ENCODE data around the gene SIAH1. TPM values are rescaled to one million over a fixed set of nuclear protein-coding genes. Genes with fewer than 3 reads are reported as not detected.
"Not testable (repeated sequence)": the region's sequence is repeated elsewhere in the genome, so short reads cannot be mapped to it uniquely, and the experiment has no call there.

Gene SIAH1
- total RNA-seq, 1 experiment from 2014 or later, result 7.7 TPM

GRCh38 chr16:48323783-48324775 lies 61.1 kb downstream of the SIAH1 start:
- H3K36me3 ChIP-seq, result no peaks in the 10 kb centered on the region
- H3K27me3 ChIP-seq, result no peaks in the 10 kb centered on the region
- no peak for DNase-seq
- no peak overlapping the region for H3K4me3 ChIP-seq
- no peaks in the 10 kb centered on the region for H3K9me3 ChIP-seq

DNA sequence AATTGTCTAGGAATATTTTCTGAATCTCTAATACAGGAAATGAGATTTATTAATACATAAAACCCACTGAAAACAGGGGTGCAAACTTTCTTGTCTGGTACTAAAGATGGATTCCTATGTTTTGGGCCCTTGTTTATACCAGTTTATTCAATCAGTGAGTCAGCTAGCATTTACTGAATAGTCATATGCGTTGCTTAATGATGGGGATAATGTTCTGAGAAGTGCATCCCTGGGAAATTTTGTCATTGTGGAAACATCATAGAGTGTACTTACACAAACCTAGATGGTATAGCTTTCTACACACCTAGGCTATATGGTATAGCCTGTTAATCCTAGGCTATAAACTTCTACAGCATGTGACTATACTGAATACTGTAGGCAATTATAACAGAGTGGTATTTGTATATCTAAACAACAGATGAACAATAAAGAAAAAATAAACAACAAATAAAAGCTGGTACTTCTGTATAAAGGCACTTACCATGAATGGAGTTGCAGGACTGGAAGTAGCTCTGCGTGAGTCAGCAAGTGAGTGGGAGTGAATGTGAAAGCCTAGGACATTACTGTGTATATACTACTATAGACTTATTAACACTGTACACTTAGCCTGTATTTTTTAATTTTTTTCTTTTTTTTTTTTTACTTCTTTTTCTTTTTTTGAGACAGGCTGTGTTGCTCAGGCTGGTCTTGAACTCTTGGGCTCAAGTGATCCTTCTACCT lies 63.7 kb downstream of the SIAH1 start:
- H3K9me3 ChIP-seq, result no peaks in the 10 kb centered on the region
- H3K36me3 ChIP-seq, result no peaks in the 10 kb centered on the region
- H3K27me3 ChIP-seq, result no peaks in the 10 kb centered on the region
- peak; percentile 28 for DNase-seq
- no peak overlapping the region for H3K4me3 ChIP-seq

DNA sequence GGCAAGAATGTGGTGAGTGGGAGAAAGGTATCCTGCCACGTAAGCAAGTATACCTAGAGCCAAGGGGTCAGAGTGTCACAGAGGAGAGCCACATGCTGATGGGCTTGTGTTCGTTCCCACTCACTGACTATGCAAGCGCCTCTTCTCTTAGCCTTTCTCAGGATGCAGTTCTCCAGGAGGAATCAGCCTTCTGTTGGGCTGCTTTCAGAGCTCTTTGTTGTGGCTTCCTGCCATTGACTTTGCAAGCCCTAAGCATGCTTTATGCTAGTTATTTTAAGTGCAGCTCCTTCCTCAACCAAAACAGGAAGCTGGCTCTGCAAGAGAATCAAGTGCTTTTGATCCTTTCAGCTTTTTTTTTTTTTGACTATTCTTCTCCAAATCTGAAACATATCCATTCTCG lies 66.6 kb downstream of the SIAH1 start:
- peak; percentile 2 for DNase-seq
- Histone ChIP-seq H3K27me3 (no peaks in the 10 kb centered on the region), H3K36me3 (no peaks in the 10 kb centered on the region), H3K4me3 (no peak overlapping the region), H3K9me3 (no peaks in the 10 kb centered on the region)

- Histone ChIP-seq H3K27me3 (no peaks in the 10 kb centered on the region), H3K36me3 (no peaks in the 10 kb centered on the region), H3K4me3 (no peak overlapping the region), H3K9me3 (no peaks in the 10 kb centered on the region)
- DNase-seq, result peak; percentile 14
These were observed 67.4 kb downstream of the SIAH1 start for GRCh38 chr16:48317614-48318315.

GRCh38 chr16:48317026-48317425 lies 68.2 kb downstream of the SIAH1 start:
- Histone ChIP-seq H3K4me3 (no peak overlapping the region), H3K9me3 (no peaks in the 10 kb centered on the region), H3K27me3 (no peaks in the 10 kb centered on the region), H3K36me3 (no peaks in the 10 kb centered on the region)
- DNase-seq, result no peak

DNA sequence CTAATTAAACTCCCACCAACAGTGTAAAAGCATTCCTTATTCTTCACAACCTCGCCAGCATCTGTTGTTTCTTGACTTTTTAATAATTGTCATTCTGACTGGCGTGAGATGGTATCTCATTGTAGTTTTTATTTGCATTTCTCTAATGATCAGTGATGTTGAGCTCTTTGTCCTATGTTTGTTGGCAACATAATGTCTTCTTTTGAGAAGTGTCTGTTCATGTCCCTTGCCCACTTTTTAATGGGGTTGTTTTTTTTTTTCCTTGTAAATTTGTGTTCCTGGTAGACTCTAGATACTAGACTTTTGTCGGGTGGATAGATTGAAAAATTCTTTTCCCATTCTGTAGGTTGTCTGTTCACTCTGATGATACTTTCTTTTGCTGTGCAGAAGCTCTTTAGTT lies 71.3 kb downstream of the SIAH1 start:
- H3K4me3 ChIP-seq, H3K9me3 ChIP-seq, DNase-seq, H3K27me3 ChIP-seq: not testable (repeated sequence)
- H3K36me3 ChIP-seq, result peaks cover 14% of the 10 kb centered on the region

GRCh38 chr16:48310908-48311641 lies 74.1 kb downstream of the SIAH1 start:
- DNase-seq, result no peak
- Histone ChIP-seq H3K4me3 (no peak overlapping the region), H3K9me3 (peaks cover 3% of the 10 kb centered on the region; the same call in 1 of the 2 replicates), H3K27me3 (no peaks in the 10 kb centered on the region), H3K36me3 (peaks cover 37% of the 10 kb centered on the region)

Other genes with a start within 250 kb of the SIAH1 start
- not detected in 2 replicates for gene ABCC12, start 229.4 kb downstream of the SIAH1 start, total RNA-seq (2014; rRNA removed; shearing (Covaris generic); ENCODE audit: low replicate concordance)
- gene LONP2, start 141.1 kb downstream of the SIAH1 start, total RNA-seq (2014; rRNA removed; shearing (Covaris generic); ENCODE audit: low replicate concordance), result 24.8 and 30.7 TPM in 2 replicates
- not detected in 2 replicates for gene ABCC11, start 137.9 kb downstream of the SIAH1 start, total RNA-seq (2014; rRNA removed; shearing (Covaris generic); ENCODE audit: low replicate concordance)
- 9.1 and 32.4 TPM in 2 replicates for gene N4BP1, start 224.8 kb upstream of the SIAH1 start, total RNA-seq (2014; rRNA removed; shearing (Covaris generic); ENCODE audit: low replicate concordance)